GM23338 (cell line): Measurements from ENCODE around the gene NXPE3. TPM values are rescaled to one million over a fixed set of nuclear protein-coding genes. Genes with fewer than 3 reads are reported as not detected.

ENCODE experiments used
- ATAC-seq: fragments of 200-7000 bp; cut with Tn5 transposase; 3 replicates; pipeline ENCODE4 v1.9.1; 2020
- DNase-seq: peaks from one replicate; pipeline ENCODE4 v3.0.0-alpha.2; 2015; ENCODE audit warnings: low spot score
- H2AFZ ChIP-seq: fragments of 200-600 bp; sonication (generic); 2 replicates; pipeline ENCODE4 v1.8.0; 2016; ENCODE audit warnings: antibody characterized with exemption, mild to moderate bottlenecking, moderate library complexity
- H3F3A ChIP-seq: fragments of 200-600 bp; sonication (generic); replicated peaks from 2 replicates; pipeline ENCODE4 v1.8.0; 2017; ENCODE audit warnings: antibody characterized with exemption, mixed run types, low read depth
- H3K27ac ChIP-seq: fragments of 200-600 bp; sonication (generic); 2 replicates; pipeline ENCODE4 v1.6.1; 2016; ENCODE audit warnings: low read depth
- H3K27me3 ChIP-seq: fragments of 200-600 bp; sonication (generic); 2 replicates; pipeline ENCODE4 v1.8.0; 2016; ENCODE audit warnings: mild to moderate bottlenecking, mixed run types, moderate library complexity; ENCODE audit not compliant: insufficient read depth
- H3K36me3 ChIP-seq: fragments of 200-600 bp; sonication (generic); 2 replicates; pipeline ENCODE4 v1.8.0; 2016; ENCODE audit warnings: mild to moderate bottlenecking; ENCODE audit not compliant: insufficient read depth
- H3K4me1 ChIP-seq: fragments of 200-600 bp; sonication (generic); 2 replicates; pipeline ENCODE4 v1.8.0; 2016; ENCODE audit warnings: mild to moderate bottlenecking, moderate library complexity; ENCODE audit not compliant: insufficient read depth
- H3K4me2 ChIP-seq: fragments of 200-600 bp; sonication (generic); 2 replicates; pipeline ENCODE4 v1.7.1; 2017; ENCODE audit warnings: mixed run types
- H3K4me3 ChIP-seq: fragments of 200-600 bp; sonication (generic); 2 replicates; pipeline ENCODE4 v1.6.1; 2016; ENCODE audit warnings: mixed run types
- H3K79me2 ChIP-seq: fragments of 200-600 bp; sonication (generic); replicated peaks from 2 replicates; pipeline ENCODE4 v1.8.0; 2017; ENCODE audit warnings: mild to moderate bottlenecking; ENCODE audit not compliant: insufficient read depth
- H3K9me2 ChIP-seq: fragments of 200-600 bp; sonication (generic); 2 replicates; pipeline ENCODE4 v1.8.0; 2017; ENCODE audit not compliant: insufficient read depth
- H4K20me1 ChIP-seq: fragments of 200-600 bp; sonication (generic); replicated peaks from 2 replicates; pipeline ENCODE4 v1.8.0; 2017; ENCODE audit warnings: mild to moderate bottlenecking; ENCODE audit not compliant: insufficient read depth
- H3K27ac Mint-ChIP-seq: 2 replicates; pipeline ENCODE4 v1.8.0; 2020; ENCODE audit warnings: inconsistent platforms, mild to moderate bottlenecking, moderate library complexity, mixed read lengths
- H3K27me3 Mint-ChIP-seq: 3 replicates; pipeline ENCODE4 v1.8.0; 2022; ENCODE audit warnings: low read depth, mild to moderate bottlenecking, moderate library complexity, mixed read lengths, inconsistent platforms; ENCODE audit not compliant: insufficient read depth, poor library complexity
- H3K36me3 Mint-ChIP-seq: 3 replicates; pipeline ENCODE4 v1.8.0; 2021; ENCODE audit warnings: low read depth, mild to moderate bottlenecking, inconsistent platforms, moderate library complexity, mixed read lengths
- H3K4me1 Mint-ChIP-seq: 3 replicates; pipeline ENCODE4 v1.8.0; 2020; ENCODE audit warnings: mild to moderate bottlenecking, inconsistent platforms, mixed read lengths
- H3K4me3 Mint-ChIP-seq: 3 replicates; pipeline ENCODE4 v1.8.0; 2021; ENCODE audit warnings: moderate library complexity, mild to moderate bottlenecking, inconsistent platforms, mixed read lengths
- H3K9me3 Mint-ChIP-seq: 3 replicates; pipeline ENCODE4 v1.8.0; 2020; ENCODE audit warnings: moderate library complexity, mild to moderate bottlenecking, inconsistent platforms, mixed read lengths
- CTCF ChIP-seq, 2 experiments: fragments of 200-600 bp in 1 of 2; sonication (generic) in 1 of 2; conservative IDR thresholded peaks; 2 replicates each; pipeline versions ENCODE4 v1.5.1 to v1.6.1; 2016 to 2017; ENCODE audit warnings: antibody characterized with exemption in 2 of 2, low read depth in 2 of 2, mild to moderate bottlenecking in 2 of 2, moderate library complexity in 1 of 2
- ETS1 ChIP-seq: IDR thresholded peaks from 2 replicates; pipeline ENCODE4 v1.6.1; 2016; ENCODE audit warnings: antibody characterized with exemption
- EZH2 ChIP-seq: fragments of 200-600 bp; sonication (generic); IDR thresholded peaks from one replicate; pipeline ENCODE4 v1.8.0; 2017; ENCODE audit warnings: antibody characterized with exemption, mild to moderate bottlenecking, low read depth; ENCODE audit not compliant: unreplicated experiment
- JUNB ChIP-seq: IDR thresholded peaks from one replicate; pipeline ENCODE4 v1.6.1; 2016; ENCODE audit warnings: antibody characterized with exemption; ENCODE audit not compliant: unreplicated experiment
- NANOG ChIP-seq: IDR thresholded peaks from 2 replicates; pipeline ENCODE4 v1.6.1; 2016; ENCODE audit warnings: antibody characterized with exemption, borderline replicate concordance
- POLR2AphosphoS5 ChIP-seq: IDR thresholded peaks from 2 replicates; pipeline ENCODE4 v1.6.1; 2016; ENCODE audit warnings: antibody characterized with exemption, low read depth
- REST ChIP-seq: IDR thresholded peaks from one replicate; pipeline ENCODE4 v1.6.1; 2018; ENCODE audit warnings: antibody characterized with exemption; ENCODE audit not compliant: unreplicated experiment
- STAT1 ChIP-seq: IDR thresholded peaks from one replicate; pipeline ENCODE4 v1.6.1; 2016; ENCODE audit warnings: antibody characterized with exemption; ENCODE audit not compliant: unreplicated experiment
- ZNF331 ChIP-seq: fragments of 250-450 bp; sonication (Bioruptor Pico); IDR thresholded peaks from 2 replicates; pipeline ENCODE4 v1.5.0; 2020; ENCODE audit warnings: low read depth, mild to moderate bottlenecking, moderate library complexity
- polyA plus RNA-seq: library from polyadenylated mRNA; unstranded; fragments of >200 nt; fragmentation: Nextera tagmentation; extraction: Ambion mirVana; gene quantifications from 2 replicates; pipeline ENCODE4 v1.2.1, GENCODE V29; 2016
- total RNA-seq: library from RNA; depleted of rRNA; stranded (reverse); fragments of >200 nt; shearing (Covaris generic); gene quantifications from 2 replicates; pipeline ENCODE4 v1.2.3, GENCODE V29; 2014

Gene NXPE3
- total and polyA plus RNA-seq, 2 experiments from 2014 or later, result 13.3 to 20.8 TPM

- Mint-ChIP-seq H3K4me1 (peaks cover 4% of the 10 kb centered on the region; the same call in 2 of the 3 replicates), H3K36me3 (peaks cover 6% of the 10 kb centered on the region; the same call in 2 of the 3 replicates), H3K4me3 (no peak overlapping the region), H3K27ac (no peak overlapping the region), H3K27me3 (peaks cover 4% of the 10 kb centered on the region), H3K9me3 (no peaks in the 10 kb centered on the region)
- Histone ChIP-seq H3K4me2 (no peak overlapping the region), H3K27ac (no peak overlapping the region), H3F3A (peaks cover 3% of the 10 kb centered on the region; the same call in 1 of the 2 replicates), H3K4me1 (no peaks in the 10 kb centered on the region), H4K20me1 (no peaks in the 10 kb centered on the region; the same call in 1 of the 2 replicates), H3K4me3 (no peak overlapping the region), H3K79me2 (no peaks in the 10 kb centered on the region), H3K27me3 (no peaks in the 10 kb centered on the region), H2AFZ (no peak overlapping the region), H3K9me2 (no peaks in the 10 kb centered on the region), H3K36me3 (no peaks in the 10 kb centered on the region; the same call in 1 of the 2 replicates)
- TF ChIP-seq ETS1 (no peak), CTCF (conservative IDR thresholded peaks at IDR 0.05; ENCODE audit: low read depth in 2 of 2) (0 out of 4 replicates have a peak, but pooled peaks of 1 of the 2 experiments have one; percentile 3)
- DNase-seq (peak; percentile 70), ATAC-seq (peak; percentile 90)
Measured at GRCh38 chr3:101865751-101866509, 86.9 kb downstream of the NXPE3 start.

GRCh38 chr3:101867511-101867910 lies 88.5 kb downstream of the NXPE3 start:
- Histone ChIP-seq H3K27ac (no peak overlapping the region), H3K4me1 (no peaks in the 10 kb centered on the region), H3K9me2 (no peaks in the 10 kb centered on the region), H3K79me2 (no peaks in the 10 kb centered on the region), H3K4me3 (no peak overlapping the region), H2AFZ (no peak overlapping the region), H4K20me1 (no peaks in the 10 kb centered on the region; the same call in 1 of the 2 replicates), H3K36me3 (no peaks in the 10 kb centered on the region), H3K4me2 (no peak overlapping the region), H3K27me3 (no peaks in the 10 kb centered on the region), H3F3A (no peaks in the 10 kb centered on the region)
- no peak overlapping the region for H3K4me3 Mint-ChIP-seq
- no peak for DNase-seq
- no peak overlapping the region for H3K27ac Mint-ChIP-seq
- TF ChIP-seq ZNF331 (CRISPR knock-in tag), result no peak
- TF ChIP-seq POLR2AphosphoS5, result no peak
- TF ChIP-seq NANOG, result no peak
- no peak for TF ChIP-seq JUNB
- TF ChIP-seq REST, result no peak
- TF ChIP-seq ETS1, result no peak
- TF ChIP-seq STAT1, result no peak
- no peak for TF ChIP-seq EZH2
- peaks cover 4% of the 10 kb centered on the region for H3K27me3 Mint-ChIP-seq
- H3K36me3 Mint-ChIP-seq, result no peaks in the 10 kb centered on the region
- ATAC-seq, result no peak
- H3K9me3 Mint-ChIP-seq, result no peaks in the 10 kb centered on the region
- H3K4me1 Mint-ChIP-seq, result peaks cover 4% of the 10 kb centered on the region; the same call in 2 of the 3 replicates
